Glutamatergic neuron (in vitro differentiated cells): ENCODE data around the gene CAMK1D. TPM values are rescaled to one million over a fixed set of nuclear protein-coding genes. Genes with fewer than 3 reads are reported as not detected.
"Not testable (repeated sequence)": the region's sequence is repeated elsewhere in the genome, so short reads cannot be mapped to it uniquely, and the experiment has no call there.

Experiments used
- DNase-seq: peaks from one replicate; pipeline ENCODE4 v3.0.0; 2022
- H3K27ac Mint-ChIP-seq: one replicate; pipeline ENCODE4 v1.8.0; 2020; ENCODE audit warnings: mild to moderate bottlenecking, mixed read lengths, inconsistent platforms; ENCODE audit not compliant: unreplicated experiment
- H3K27me3 Mint-ChIP-seq: one replicate; pipeline ENCODE4 v1.8.0; 2020; ENCODE audit warnings: mild to moderate bottlenecking, moderate library complexity, mixed read lengths, inconsistent platforms; ENCODE audit not compliant: unreplicated experiment
- H3K36me3 Mint-ChIP-seq: one replicate; pipeline ENCODE4 v1.8.0; 2020; ENCODE audit warnings: mild to moderate bottlenecking, mixed read lengths, inconsistent platforms; ENCODE audit not compliant: unreplicated experiment
- H3K4me1 Mint-ChIP-seq: one replicate; pipeline ENCODE4 v1.8.0; 2020; ENCODE audit warnings: mild to moderate bottlenecking, low read depth, mixed read lengths, inconsistent platforms; ENCODE audit not compliant: unreplicated experiment
- H3K4me3 Mint-ChIP-seq: one replicate; pipeline ENCODE4 v1.8.0; 2020; ENCODE audit warnings: mild to moderate bottlenecking, mixed read lengths, inconsistent platforms; ENCODE audit not compliant: unreplicated experiment
- H3K9me3 Mint-ChIP-seq: one replicate; pipeline ENCODE4 v1.8.0; 2020; ENCODE audit warnings: mild to moderate bottlenecking, moderate library complexity, mixed read lengths, inconsistent platforms; ENCODE audit not compliant: unreplicated experiment
- total RNA-seq: library from RNA; stranded (reverse); fragmentation: NEBNext Ultra II Directional; extraction: Animal tissue kit (Norgen Biotek cat#: 25700); gene quantifications from one replicate; pipeline ENCODE4 v1.2.1, GENCODE V29; 2021; ENCODE audit not compliant: unreplicated experiment
- TF ChIP-seq, protein P1 (sequence below): fragments of 200-600 bp; sonication (generic); IDR thresholded peaks from one replicate; pipeline ENCODE4 v1.5.0; 2021; ENCODE audit not compliant: partially characterized antibody, unreplicated experiment

Gene CAMK1D
- total RNA-seq, 1 donor from 2014 or later = 29.8 TPM

DNA sequence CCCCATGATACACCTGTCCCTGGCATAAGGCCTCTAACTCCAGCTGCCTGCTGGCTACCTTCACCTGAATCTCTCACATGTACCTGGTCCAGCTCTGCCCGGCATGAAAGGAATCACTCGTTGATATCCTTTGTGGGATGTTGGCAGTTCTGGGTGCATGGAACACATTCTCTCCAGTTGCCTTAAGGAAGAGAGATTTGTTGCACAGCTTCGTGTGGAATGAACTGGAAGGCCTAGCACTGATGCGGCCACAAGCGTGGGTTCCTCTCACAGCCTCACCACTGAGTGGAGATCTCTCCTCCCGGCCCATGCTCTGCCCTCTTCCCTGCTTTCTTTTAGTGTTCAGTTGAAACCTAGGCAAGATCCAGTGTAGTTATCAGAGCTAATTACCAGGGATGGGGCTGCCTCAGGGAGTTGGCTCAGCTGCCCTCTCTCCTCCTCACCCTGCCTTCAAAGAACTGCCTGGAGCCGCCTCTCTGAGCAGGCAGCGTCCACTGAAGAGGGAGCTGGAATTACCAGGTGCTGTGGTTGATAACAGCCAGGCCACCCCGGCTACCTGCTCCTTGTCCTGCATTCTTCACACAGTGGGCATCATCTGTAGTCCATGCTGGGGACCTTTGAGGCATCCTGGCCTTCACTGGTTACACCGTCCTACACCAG lies 457.9 kb downstream of the CAMK1D start:
- H3K27me3 Mint-ChIP-seq = peaks cover 8% of the 10 kb centered on the region
- H3K4me1 Mint-ChIP-seq = peaks cover 26% of the 10 kb centered on the region
- no peak for DNase-seq
- peaks cover 5% of the 10 kb centered on the region for H3K9me3 Mint-ChIP-seq
- no peaks in the 10 kb centered on the region for H3K36me3 Mint-ChIP-seq
- H3K27ac Mint-ChIP-seq = peak overlapping the region; percentile 59
- no peak overlapping the region for H3K4me3 Mint-ChIP-seq
- TF ChIP-seq, protein P1, sequence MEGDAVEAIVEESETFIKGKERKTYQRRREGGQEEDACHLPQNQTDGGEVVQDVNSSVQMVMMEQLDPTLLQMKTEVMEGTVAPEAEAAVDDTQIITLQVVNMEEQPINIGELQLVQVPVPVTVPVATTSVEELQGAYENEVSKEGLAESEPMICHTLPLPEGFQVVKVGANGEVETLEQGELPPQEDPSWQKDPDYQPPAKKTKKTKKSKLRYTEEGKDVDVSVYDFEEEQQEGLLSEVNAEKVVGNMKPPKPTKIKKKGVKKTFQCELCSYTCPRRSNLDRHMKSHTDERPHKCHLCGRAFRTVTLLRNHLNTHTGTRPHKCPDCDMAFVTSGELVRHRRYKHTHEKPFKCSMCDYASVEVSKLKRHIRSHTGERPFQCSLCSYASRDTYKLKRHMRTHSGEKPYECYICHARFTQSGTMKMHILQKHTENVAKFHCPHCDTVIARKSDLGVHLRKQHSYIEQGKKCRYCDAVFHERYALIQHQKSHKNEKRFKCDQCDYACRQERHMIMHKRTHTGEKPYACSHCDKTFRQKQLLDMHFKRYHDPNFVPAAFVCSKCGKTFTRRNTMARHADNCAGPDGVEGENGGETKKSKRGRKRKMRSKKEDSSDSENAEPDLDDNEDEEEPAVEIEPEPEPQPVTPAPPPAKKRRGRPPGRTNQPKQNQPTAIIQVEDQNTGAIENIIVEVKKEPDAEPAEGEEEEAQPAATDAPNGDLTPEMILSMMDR = no peak

DNA sequence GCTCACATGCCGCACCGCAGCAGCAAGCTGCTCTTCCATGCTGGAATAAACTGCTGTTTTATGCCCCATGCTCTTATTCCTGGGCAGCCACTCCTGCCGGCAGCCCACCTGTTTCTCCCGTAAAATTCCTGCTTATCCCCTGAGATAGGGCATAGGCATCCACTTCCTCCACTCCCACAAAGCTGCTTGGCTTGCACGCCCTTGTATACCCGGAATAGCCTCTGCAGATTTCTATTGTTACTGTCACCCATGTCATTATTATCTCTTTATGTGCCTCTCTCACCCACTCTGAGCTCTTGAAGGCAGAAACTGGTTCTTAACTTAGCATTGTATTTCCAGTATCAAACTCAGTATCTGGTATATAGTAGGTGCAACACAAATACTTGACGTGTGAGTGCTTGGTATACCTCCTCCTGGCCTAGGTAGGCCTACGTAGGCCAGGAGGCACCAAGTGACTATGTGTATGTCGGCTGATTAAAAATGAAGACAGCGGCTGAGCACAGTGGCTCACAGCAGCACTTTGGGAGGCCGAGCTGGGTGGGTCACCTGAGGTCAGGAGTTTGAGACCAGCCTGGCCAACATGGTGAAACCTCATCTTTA lies 458.8 kb downstream of the CAMK1D start:
- peaks cover 23% of the 10 kb centered on the region for H3K4me1 Mint-ChIP-seq
- DNase-seq = no peak
- H3K27ac Mint-ChIP-seq = peak overlapping the region; percentile 14
- H3K9me3 Mint-ChIP-seq = peaks cover 5% of the 10 kb centered on the region
- H3K36me3 Mint-ChIP-seq = no peaks in the 10 kb centered on the region
- no peak overlapping the region for H3K4me3 Mint-ChIP-seq
- TF ChIP-seq, protein P1 = no peak
- H3K27me3 Mint-ChIP-seq = peaks cover 8% of the 10 kb centered on the region

DNA sequence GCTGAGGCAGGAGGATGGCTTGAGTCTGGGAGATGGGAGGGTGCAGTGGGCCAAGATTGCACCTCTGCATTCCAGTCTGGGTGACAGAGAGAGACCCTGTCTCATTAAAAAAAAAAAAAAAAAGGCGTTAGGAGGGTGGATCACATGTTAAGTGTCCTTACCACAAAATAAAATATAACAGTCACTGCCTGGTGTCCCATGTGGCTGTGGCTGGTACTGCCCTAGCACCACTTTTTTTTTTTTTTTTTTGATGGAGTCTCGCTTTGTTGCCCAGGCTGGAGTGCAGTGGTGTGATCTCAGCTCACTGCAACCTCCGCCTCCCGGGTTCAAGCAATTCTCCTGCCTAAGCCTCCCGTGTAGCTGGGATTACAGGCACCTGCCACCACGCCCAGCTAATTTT lies 460.7 kb downstream of the CAMK1D start:
- H3K27ac Mint-ChIP-seq = not testable (repeated sequence)
- H3K4me1 Mint-ChIP-seq = peaks cover 20% of the 10 kb centered on the region

DNA sequence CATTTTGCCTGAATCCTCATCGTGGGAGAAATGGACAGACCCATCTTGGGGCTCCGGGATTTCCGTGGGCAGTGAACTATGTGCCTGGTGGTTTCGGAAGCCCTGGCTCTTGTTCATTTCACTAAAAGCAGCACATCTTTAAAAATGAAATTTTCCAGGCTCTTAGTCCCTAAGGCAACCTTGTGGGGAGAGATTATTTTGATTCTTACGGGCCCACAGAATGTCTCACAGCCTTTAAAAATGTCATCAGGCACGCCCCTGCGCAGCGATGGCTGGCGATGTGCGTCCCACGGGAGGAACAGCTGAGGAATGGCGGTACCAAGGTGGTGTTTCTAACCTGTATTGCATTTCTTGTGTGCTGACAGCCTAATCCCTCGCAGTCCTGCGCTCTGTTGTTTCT lies 462.5 kb downstream of the CAMK1D start:
- H3K4me1 Mint-ChIP-seq = peaks cover 15% of the 10 kb centered on the region
- TF ChIP-seq, protein P1 = no peak
- peaks cover 6% of the 10 kb centered on the region for H3K9me3 Mint-ChIP-seq

More for the DNA sequence above, 460.7 kb downstream of the CAMK1D start:
- not testable (repeated sequence) for DNase-seq, H3K9me3 Mint-ChIP-seq, H3K36me3 Mint-ChIP-seq, H3K27me3 Mint-ChIP-seq, H3K4me3 Mint-ChIP-seq
- TF ChIP-seq, protein P1 = peak; percentile 66

DNA sequence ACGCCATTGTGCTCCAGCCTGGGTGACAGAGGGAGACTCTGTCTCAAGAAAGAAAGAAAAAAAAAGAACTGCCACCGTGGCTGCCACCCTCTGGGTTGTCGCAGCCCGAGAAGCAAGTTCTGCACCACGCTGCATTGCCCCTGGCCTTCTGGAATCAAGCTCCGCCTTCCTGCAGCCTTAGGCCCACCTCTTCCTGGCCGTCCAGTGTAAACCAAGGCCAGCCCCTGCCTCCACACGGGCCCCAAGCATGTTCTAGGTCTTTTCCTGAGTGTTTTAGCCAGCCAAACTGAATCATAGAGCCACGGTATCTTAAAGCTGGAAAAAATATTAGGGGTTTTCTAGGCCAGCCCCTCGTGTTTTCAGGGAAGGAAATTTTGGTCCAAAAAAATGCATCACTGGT lies 463.2 kb downstream of the CAMK1D start:
- H3K36me3 Mint-ChIP-seq = no peaks in the 10 kb centered on the region

More for the DNA sequence above, 462.5 kb downstream of the CAMK1D start:
- Mint-ChIP-seq H3K27ac (no peak overlapping the region), H3K27me3 (peaks cover 3% of the 10 kb centered on the region), H3K36me3 (no peaks in the 10 kb centered on the region), H3K4me3 (no peak overlapping the region)
- DNase-seq = no peak

More for the DNA sequence above, 463.2 kb downstream of the CAMK1D start:
- H3K4me1 Mint-ChIP-seq = peaks cover 8% of the 10 kb centered on the region
- H3K27me3 Mint-ChIP-seq = peaks cover 2% of the 10 kb centered on the region
- peaks cover 6% of the 10 kb centered on the region for H3K9me3 Mint-ChIP-seq
- DNase-seq = no peak
- TF ChIP-seq, protein P1 = no peak
- no peak overlapping the region for H3K27ac Mint-ChIP-seq
- no peak overlapping the region for H3K4me3 Mint-ChIP-seq
